Measurements from ENCODE around the gene UIMC1. TPM values are rescaled to one million over a fixed set of nuclear protein-coding genes. Genes with fewer than 3 reads are reported as not detected.

UIMC1 gene
- total RNA-seq, 6 experiments from 2014 or later: 8.4 to 15.6 (median 13.0) TPM

GRCh38 chr5:176863765-176864098, 142.8 kb downstream of the UIMC1 start:
- Histone ChIP-seq H3K4me3 (no peak overlapping the region), H3K9me3 (no peaks in the 10 kb centered on the region), H3K27me3 (no peaks in the 10 kb centered on the region), H3K36me3 (no peaks in the 10 kb centered on the region), H3K4me1 (no peaks in the 10 kb centered on the region), H3K27ac (no peak overlapping the region)
- 38% methylated on average over 5 of the region's 5 CpGs for WGBS (ENCODE audit: insufficient coverage, low coverage, low lambda C conversion rate, missing lambda C conversion rate)
- ATAC-seq: no peak
- no peak for TF ChIP-seq CTCF (IDR thresholded peaks at IDR 0.05)
- TF ChIP-seq POLR2A (IDR thresholded peaks at IDR 0.05): no peak
- no peak for DNase-seq
- intact Hi-C loops (cut with DNase I): no loop called here

- H3K36me3 ChIP-seq: no peaks in the 10 kb centered on the region
- no peak overlapping the region for H3K4me3 ChIP-seq
- no peaks in the 10 kb centered on the region for H3K9me3 ChIP-seq
- WGBS (ENCODE audit: insufficient coverage, low coverage, low lambda C conversion rate, missing lambda C conversion rate): 7% methylated on average over 8 of the region's 15 CpGs
- ATAC-seq (no peak), DNase-seq (no peak)
- H3K27me3 ChIP-seq: no peaks in the 10 kb centered on the region
- intact Hi-C loops (cut with DNase I): no loop called here
- no peak for TF ChIP-seq CTCF (IDR thresholded peaks at IDR 0.05)
- no peak for TF ChIP-seq POLR2A (IDR thresholded peaks at IDR 0.05)
- no peaks in the 10 kb centered on the region for H3K4me1 ChIP-seq
- H3K27ac ChIP-seq: no peak overlapping the region
Observed at GRCh38 chr5:176863041-176863764, 143.4 kb downstream of the UIMC1 start.

- H3K4me1 ChIP-seq: no peaks in the 10 kb centered on the region
- H3K9me3 ChIP-seq: no peaks in the 10 kb centered on the region
- no peak overlapping the region for H3K27ac ChIP-seq
- intact Hi-C loops (cut with DNase I): no loop called here
- WGBS (ENCODE audit: insufficient coverage, low coverage, low lambda C conversion rate, missing lambda C conversion rate): 42% methylated on average over 9 of the region's 28 CpGs
- no peaks in the 10 kb centered on the region for H3K27me3 ChIP-seq
- no peak overlapping the region for H3K4me3 ChIP-seq
- H3K36me3 ChIP-seq: no peaks in the 10 kb centered on the region
- TF ChIP-seq CTCF (IDR thresholded peaks at IDR 0.05): no peak
- TF ChIP-seq POLR2A (IDR thresholded peaks at IDR 0.05): no peak
- DNase-seq (no peak), ATAC-seq (no peak)
Observed at GRCh38 chr5:176862330-176862995, 144.1 kb downstream of the UIMC1 start.

GRCh38 chr5:176861276-176861675, 145.3 kb downstream of the UIMC1 start:
- Histone ChIP-seq H3K36me3 (no peaks in the 10 kb centered on the region), H3K4me3 (no peak overlapping the region), H3K27ac (no peak overlapping the region), H3K27me3 (no peaks in the 10 kb centered on the region), H3K9me3 (no peaks in the 10 kb centered on the region), H3K4me1 (no peaks in the 10 kb centered on the region)
- TF ChIP-seq CTCF (IDR thresholded peaks at IDR 0.05): no peak
- TF ChIP-seq POLR2A (IDR thresholded peaks at IDR 0.05): no peak
- no CpG with 5 or more reads among the region's 11 CpGs for WGBS (ENCODE audit: insufficient coverage, low coverage, low lambda C conversion rate, missing lambda C conversion rate)
- no peak for DNase-seq
- intact Hi-C loops (cut with DNase I): no loop called here
- no peak for ATAC-seq

Measured in right lobe of liver (tissue), 6 donors.